ENCODE data around the gene GALNT10. TPM values are rescaled to one million over a fixed set of nuclear protein-coding genes. Genes with fewer than 3 reads are reported as not detected.

Gene GALNT10
- total and polyA plus RNA-seq, 10 of the 15 experiments (the other 5 are each of a cell fraction or from before 2014, with no cell fraction given), result 3.9 to 35.4 (median 15.5) TPM

DNA sequence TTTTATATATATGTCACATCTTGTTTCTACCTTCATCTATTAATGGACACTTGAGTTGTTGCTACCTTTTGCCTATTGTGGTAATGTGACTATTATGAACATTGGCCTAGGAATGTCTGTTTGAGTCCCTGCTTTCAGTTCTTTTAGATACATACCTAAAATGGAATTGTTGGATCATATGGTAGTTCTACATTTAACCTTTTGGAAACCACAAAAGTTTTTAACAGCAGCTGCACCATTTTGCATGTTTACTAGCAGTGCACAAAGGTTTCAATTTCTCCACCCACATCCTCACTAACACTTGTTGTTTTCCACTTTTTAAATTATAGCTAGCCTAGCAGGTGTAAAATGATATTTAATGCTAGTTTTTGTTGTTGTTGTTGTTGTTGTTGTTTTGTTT lies 88.4 kb downstream of the GALNT10 start (continued):
- no peak for TF ChIP-seq KDM1A (IDR thresholded peaks at IDR 0.05; ENCODE audit: borderline replicate concordance)

DNA sequence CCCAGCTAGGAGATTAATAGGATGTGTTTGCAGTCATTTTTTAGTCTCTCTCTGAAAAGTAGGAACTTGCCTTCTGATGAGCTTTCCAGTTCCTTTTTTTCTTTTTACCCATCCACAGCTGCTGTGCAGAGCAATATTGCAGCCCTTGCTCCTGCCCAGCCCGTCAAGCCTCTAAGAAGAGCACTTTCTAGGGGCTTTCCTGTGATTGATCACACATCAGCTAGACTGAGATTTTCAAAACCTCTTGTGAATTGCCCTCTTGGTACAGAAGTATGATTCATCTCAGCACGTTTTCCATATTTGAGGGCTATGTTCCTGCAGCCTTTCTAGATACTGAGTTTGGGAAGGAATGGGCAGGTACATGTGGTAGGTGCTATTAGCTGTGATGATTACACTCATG lies 93.9 kb downstream of the GALNT10 start:
- peak; percentile 84 for FAIRE-seq
- Histone ChIP-seq H3K27me3 (replicated peaks in 1 of 2; ENCODE audit: control insufficient read depth in 2 of 2, insufficient read depth in 2 of 2, low read length in 1 of 2) (no peaks in the 10 kb centered on the region), H4K20me1 (ENCODE audit: control insufficient read depth, insufficient read depth) (no peaks in the 10 kb centered on the region), H3K4me3 (no peak overlapping the region), H3K27ac (ENCODE audit: control insufficient read depth, insufficient read depth) (peak overlapping the region; percentile 72; the same call in 1 of the 2 replicates), H3K9ac (ENCODE audit: control insufficient read depth, insufficient read depth, low read length) (no peak overlapping the region), H3K4me1 (ENCODE audit: control insufficient read depth, insufficient read depth, low read length) (peaks cover 33% of the 10 kb centered on the region), H3K9me3 (replicated peaks; ENCODE audit: control insufficient read depth, insufficient read depth, low read length) (no peaks in the 10 kb centered on the region; the same call in 1 of the 3 replicates), H3K4me2 (ENCODE audit: control insufficient read depth, insufficient read depth) (peak overlapping the region; percentile 74), H2AFZ (ENCODE audit: control insufficient read depth, low read depth, low read length) (peak overlapping the region; percentile 33; the same call in 1 of the 2 replicates), H3K79me2 (ENCODE audit: control insufficient read depth, insufficient read depth, low read length) (peaks cover 1% of the 10 kb centered on the region), H3K36me3 (ENCODE audit: control insufficient read depth in 2 of 2, insufficient read depth in 2 of 2, low read length in 1 of 2) (peaks cover 0 to 5% of the 10 kb centered on the region in 2 experiments; a peak in 1 of 4 replicates)
- WGBS (ENCODE audit: insufficient coverage, insufficient replicate concordance, low lambda C conversion rate, missing lambda C conversion rate), result 0% methylated on average over 2 of the region's 2 CpGs
- POLR2A ChIA-PET, result interaction anchor here (0.5 to 0.8 kb wide), 3 partner anchors 29 to 102 kb away, joined by 3 read pairs; no protein-coding TSS in a partner anchor
- ATAC-seq, result peak; percentile 97
- RAD21 ChIA-PET (ENCODE audit: unreplicated experiment), result interaction anchor here (0.7 to 1.7 kb wide), 20 partner anchors 12 to 212 kb away, joined by 3 to 6 read pairs (median 4); partner anchors contain the start of gene GALNT10
- SMC1A ChIA-PET (ENCODE audit: uncharacterized antibody, unreplicated experiment), result interaction anchor here (0.8 to 3.2 kb wide), 17 partner anchors 9 to 120 kb away, joined by 3 to 11 read pairs (median 4); no protein-coding TSS in a partner anchor
- peak; percentile 68 for DNase-seq (ENCODE audit: low read depth, low spot score)
- intact Hi-C loops (cut with micrococcal nuclease; ENCODE audit: unreplicated experiment) (loop anchor here (5.0 kb wide), 1 partner anchor 92 kb away; the partner anchor contains the start of gene GALNT10), in situ Hi-C loops (cut with MboI) (no loop called here)
- CTCF ChIA-PET, result interaction anchor here (0.6 to 1.4 kb wide), 5 partner anchors 9 to 121 kb away, joined by 3 to 10 read pairs (median 5); no protein-coding TSS in a partner anchor
- no TSS peak for BruUV-seq (replicated peaks)
- TF ChIP-seq, protein P1, sequence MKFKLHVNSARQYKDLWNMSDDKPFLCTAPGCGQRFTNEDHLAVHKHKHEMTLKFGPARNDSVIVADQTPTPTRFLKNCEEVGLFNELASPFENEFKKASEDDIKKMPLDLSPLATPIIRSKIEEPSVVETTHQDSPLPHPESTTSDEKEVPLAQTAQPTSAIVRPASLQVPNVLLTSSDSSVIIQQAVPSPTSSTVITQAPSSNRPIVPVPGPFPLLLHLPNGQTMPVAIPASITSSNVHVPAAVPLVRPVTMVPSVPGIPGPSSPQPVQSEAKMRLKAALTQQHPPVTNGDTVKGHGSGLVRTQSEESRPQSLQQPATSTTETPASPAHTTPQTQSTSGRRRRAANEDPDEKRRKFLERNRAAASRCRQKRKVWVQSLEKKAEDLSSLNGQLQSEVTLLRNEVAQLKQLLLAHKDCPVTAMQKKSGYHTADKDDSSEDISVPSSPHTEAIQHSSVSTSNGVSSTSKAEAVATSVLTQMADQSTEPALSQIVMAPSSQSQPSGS (IDR thresholded peaks at IDR 0.05; ENCODE audit: low read length), result 0 out of 2 replicates have a peak, but pooled peaks have one; percentile 17
- TF ChIP-seq CBX5 (IDR thresholded peaks at IDR 0.05; ENCODE audit: low read depth), result no peak; the same call in 1 of the 2 replicates
- TF ChIP-seq, protein P2, sequence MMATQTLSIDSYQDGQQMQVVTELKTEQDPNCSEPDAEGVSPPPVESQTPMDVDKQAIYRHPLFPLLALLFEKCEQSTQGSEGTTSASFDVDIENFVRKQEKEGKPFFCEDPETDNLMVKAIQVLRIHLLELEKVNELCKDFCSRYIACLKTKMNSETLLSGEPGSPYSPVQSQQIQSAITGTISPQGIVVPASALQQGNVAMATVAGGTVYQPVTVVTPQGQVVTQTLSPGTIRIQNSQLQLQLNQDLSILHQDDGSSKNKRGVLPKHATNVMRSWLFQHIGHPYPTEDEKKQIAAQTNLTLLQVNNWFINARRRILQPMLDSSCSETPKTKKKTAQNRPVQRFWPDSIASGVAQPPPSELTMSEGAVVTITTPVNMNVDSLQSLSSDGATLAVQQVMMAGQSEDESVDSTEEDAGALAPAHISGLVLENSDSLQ (IDR thresholded peaks at IDR 0.05), result peak; percentile 47; the same call in 1 of the 2 replicates
- no peak for TF ChIP-seq TARDBP (IDR thresholded peaks at IDR 0.05; ENCODE audit: borderline replicate concordance)
- TF ChIP-seq IKZF2 (IDR thresholded peaks at IDR 0.05), result peak; percentile 64 to 68
- TF ChIP-seq IRF4 (IDR thresholded peaks at IDR 0.05; ENCODE audit: low read depth, low read length), result 0 out of 2 replicates have a peak, but pooled peaks have one; percentile 6
- TF ChIP-seq RELA (IDR thresholded peaks at IDR 0.05; ENCODE audit: borderline replicate concordance, partially characterized antibody), result peak; percentile 31
- no peak for TF ChIP-seq HDGF (IDR thresholded peaks at IDR 0.05)
- TF ChIP-seq, protein P3, sequence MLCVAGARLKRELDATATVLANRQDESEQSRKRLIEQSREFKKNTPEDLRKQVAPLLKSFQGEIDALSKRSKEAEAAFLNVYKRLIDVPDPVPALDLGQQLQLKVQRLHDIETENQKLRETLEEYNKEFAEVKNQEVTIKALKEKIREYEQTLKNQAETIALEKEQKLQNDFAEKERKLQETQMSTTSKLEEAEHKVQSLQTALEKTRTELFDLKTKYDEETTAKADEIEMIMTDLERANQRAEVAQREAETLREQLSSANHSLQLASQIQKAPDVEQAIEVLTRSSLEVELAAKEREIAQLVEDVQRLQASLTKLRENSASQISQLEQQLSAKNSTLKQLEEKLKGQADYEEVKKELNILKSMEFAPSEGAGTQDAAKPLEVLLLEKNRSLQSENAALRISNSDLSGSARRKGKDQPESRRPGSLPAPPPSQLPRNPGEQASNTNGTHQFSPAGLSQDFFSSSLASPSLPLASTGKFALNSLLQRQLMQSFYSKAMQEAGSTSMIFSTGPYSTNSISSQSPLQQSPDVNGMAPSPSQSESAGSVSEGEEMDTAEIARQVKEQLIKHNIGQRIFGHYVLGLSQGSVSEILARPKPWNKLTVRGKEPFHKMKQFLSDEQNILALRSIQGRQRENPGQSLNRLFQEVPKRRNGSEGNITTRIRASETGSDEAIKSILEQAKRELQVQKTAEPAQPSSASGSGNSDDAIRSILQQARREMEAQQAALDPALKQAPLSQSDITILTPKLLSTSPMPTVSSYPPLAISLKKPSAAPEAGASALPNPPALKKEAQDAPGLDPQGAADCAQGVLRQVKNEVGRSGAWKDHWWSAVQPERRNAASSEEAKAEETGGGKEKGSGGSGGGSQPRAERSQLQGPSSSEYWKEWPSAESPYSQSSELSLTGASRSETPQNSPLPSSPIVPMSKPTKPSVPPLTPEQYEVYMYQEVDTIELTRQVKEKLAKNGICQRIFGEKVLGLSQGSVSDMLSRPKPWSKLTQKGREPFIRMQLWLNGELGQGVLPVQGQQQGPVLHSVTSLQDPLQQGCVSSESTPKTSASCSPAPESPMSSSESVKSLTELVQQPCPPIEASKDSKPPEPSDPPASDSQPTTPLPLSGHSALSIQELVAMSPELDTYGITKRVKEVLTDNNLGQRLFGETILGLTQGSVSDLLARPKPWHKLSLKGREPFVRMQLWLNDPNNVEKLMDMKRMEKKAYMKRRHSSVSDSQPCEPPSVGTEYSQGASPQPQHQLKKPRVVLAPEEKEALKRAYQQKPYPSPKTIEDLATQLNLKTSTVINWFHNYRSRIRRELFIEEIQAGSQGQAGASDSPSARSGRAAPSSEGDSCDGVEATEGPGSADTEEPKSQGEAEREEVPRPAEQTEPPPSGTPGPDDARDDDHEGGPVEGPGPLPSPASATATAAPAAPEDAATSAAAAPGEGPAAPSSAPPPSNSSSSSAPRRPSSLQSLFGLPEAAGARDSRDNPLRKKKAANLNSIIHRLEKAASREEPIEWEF (IDR thresholded peaks at IDR 0.05; ENCODE audit: insufficient replicate concordance, low read depth, low read length), result peak; percentile 86
- TF ChIP-seq IKZF1 (conservative IDR thresholded peaks at IDR 0.05), result peak; percentile 59
- peak; percentile 56 to 70 for TF ChIP-seq BHLHE40 (IDR thresholded peaks at IDR 0.05; ENCODE audit: borderline replicate concordance in 1 of 2, low read depth in 2 of 2, low read length in 1 of 2)
- no peak for TF ChIP-seq ASH2L (IDR thresholded peaks at IDR 0.05; ENCODE audit: borderline replicate concordance, low read depth)
- TF ChIP-seq EED (IDR thresholded peaks at IDR 0.05; ENCODE audit: low read depth), result peak; percentile 63; the same call in 1 of the 2 replicates
- no peak for TF ChIP-seq SIN3A (IDR thresholded peaks at IDR 0.05; ENCODE audit: low read depth, low read length)
